Hepatocyte (in vitro differentiated cells): Measurements from ENCODE around the gene TYSND1. TPM values are rescaled to one million over a fixed set of nuclear protein-coding genes. Genes with fewer than 3 reads are reported as not detected.
"Not testable (repeated sequence)": the region's sequence is repeated elsewhere in the genome, so short reads cannot be mapped to it uniquely, and the experiment has no call there.

Experiments
- DNase-seq: peaks from one replicate; pipeline ENCODE4 v3.0.0-alpha.2; 2016; ENCODE audit warnings: low spot score
- H2AFZ ChIP-seq: fragments of 200-600 bp; sonication (generic); 2 replicates; pipeline ENCODE4 v1.6.0; 2016; ENCODE audit warnings: antibody characterized with exemption, mild to moderate bottlenecking
- H3K27ac ChIP-seq: fragments of 200-600 bp; sonication (generic); 2 replicates; pipeline ENCODE4 v1.5.1; 2016; ENCODE audit warnings: mild to moderate bottlenecking
- H3K27me3 ChIP-seq: fragments of 200-600 bp; sonication (generic); 2 replicates; pipeline ENCODE4 v1.6.1; 2016
- H3K36me3 ChIP-seq: fragments of 200-600 bp; sonication (generic); replicated peaks from 2 replicates; pipeline ENCODE4 v1.5.1; 2016; ENCODE audit warnings: low read depth; ENCODE audit not compliant: insufficient read depth
- H3K4me1 ChIP-seq: fragments of 200-600 bp; sonication (generic); 2 replicates; pipeline ENCODE4 v1.5.1; 2016; ENCODE audit warnings: mild to moderate bottlenecking, moderate library complexity; ENCODE audit not compliant: insufficient read depth
- H3K4me2 ChIP-seq: fragments of 200-600 bp; sonication (generic); 2 replicates; pipeline ENCODE4 v1.6.0; 2016
- H3K4me3 ChIP-seq: fragments of 200-600 bp; sonication (generic); 2 replicates; pipeline ENCODE4 v1.5.1; 2016; ENCODE audit warnings: mild to moderate bottlenecking
- H3K79me2 ChIP-seq: fragments of 200-600 bp; sonication (generic); 2 replicates; pipeline ENCODE4 v1.6.0; 2017; ENCODE audit warnings: mild to moderate bottlenecking
- H3K9me2 ChIP-seq: fragments of 200-600 bp; sonication (generic); replicated peaks from 2 replicates; pipeline ENCODE4 v1.6.0; 2017; ENCODE audit warnings: mild to moderate bottlenecking; ENCODE audit not compliant: insufficient read depth
- H3K9me3 ChIP-seq: fragments of 200-600 bp; sonication (generic); 2 replicates; pipeline ENCODE4 v1.5.1; 2016; ENCODE audit warnings: low read depth, mild to moderate bottlenecking
- H4K20me1 ChIP-seq: fragments of 200-600 bp; sonication (generic); 2 replicates; pipeline ENCODE4 v1.6.0; 2016; ENCODE audit warnings: mild to moderate bottlenecking; ENCODE audit not compliant: insufficient read depth, poor library complexity, severe bottlenecking
- EZH2 ChIP-seq: fragments of 200-600 bp; sonication (generic); IDR thresholded peaks from 2 replicates; pipeline ENCODE4 v1.6.1; 2016; ENCODE audit warnings: antibody characterized with exemption, mild to moderate bottlenecking, borderline replicate concordance
- EZH2phosphoT487 ChIP-seq: fragments of 200-600 bp; sonication (generic); IDR thresholded peaks from one replicate; pipeline ENCODE4 v1.6.1; 2018; ENCODE audit warnings: antibody characterized with exemption, mild to moderate bottlenecking, low read depth, moderate library complexity; ENCODE audit not compliant: unreplicated experiment, severe bottlenecking
- WGBS: methylation state at CpG from one replicate; pipeline ENCODE4 v1.1.6; 2016; ENCODE audit warnings: low lambda C conversion rate; ENCODE audit errors: missing lambda C conversion rate; 5-methylcytosine and 5-hydroxymethylcytosine counted together
- polyA plus RNA-seq: library from polyadenylated mRNA; unstranded; fragments of >200 nt; fragmentation: Nextera tagmentation; extraction: Ambion mirVana; gene quantifications from 2 replicates; pipeline ENCODE4 v1.2.1, GENCODE V29; 2016
- total RNA-seq: library from RNA; depleted of rRNA; stranded (reverse); fragments of >200 nt; gene quantifications from 2 replicates; pipeline ENCODE4 v1.2.3, GENCODE V29; 2014
- TF ChIP-seq, protein P1 (sequence below): fragments of 200-600 bp; sonication (generic); IDR thresholded peaks from 2 replicates; pipeline ENCODE4 v1.5.1; 2016; ENCODE audit warnings: antibody characterized with exemption, mild to moderate bottlenecking; ENCODE audit not compliant: poor library complexity

Gene TYSND1
- total and polyA plus RNA-seq, 2 experiments from 2014 or later: 12.6 to 22.0 TPM

DNA sequence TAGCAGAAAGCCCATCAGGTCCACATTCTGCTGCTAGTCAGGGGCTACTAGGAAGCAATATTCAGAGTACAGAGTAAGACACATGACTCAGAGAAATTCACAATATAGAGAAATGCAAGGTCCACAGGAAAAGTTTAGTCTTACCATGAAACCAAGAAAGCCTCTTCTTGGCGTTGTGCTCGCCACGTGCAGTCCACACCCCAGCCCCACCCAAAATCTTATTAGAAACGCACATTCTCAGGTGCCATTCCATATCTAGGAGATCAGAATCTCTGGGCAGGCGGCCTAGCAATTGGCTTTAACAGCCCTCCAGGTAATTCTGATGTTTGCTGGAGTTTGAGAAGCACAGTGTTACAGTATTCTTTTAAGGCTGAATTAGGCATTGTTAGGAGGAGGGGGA lies 39.6 kb upstream of the TYSND1 start:
- H3K27me3 ChIP-seq: peaks cover 3% of the 10 kb centered on the region
- no peak overlapping the region for H3K27ac ChIP-seq
- H2AFZ ChIP-seq: no peak overlapping the region
- 73% methylated on average over 5 of the region's 5 CpGs for WGBS
- H3K4me2 ChIP-seq: no peak overlapping the region
- H3K36me3 ChIP-seq: no peaks in the 10 kb centered on the region
- H3K9me2 ChIP-seq: no peaks in the 10 kb centered on the region
- no peak overlapping the region for H3K4me3 ChIP-seq
- no peaks in the 10 kb centered on the region for H4K20me1 ChIP-seq
- TF ChIP-seq, protein P1, sequence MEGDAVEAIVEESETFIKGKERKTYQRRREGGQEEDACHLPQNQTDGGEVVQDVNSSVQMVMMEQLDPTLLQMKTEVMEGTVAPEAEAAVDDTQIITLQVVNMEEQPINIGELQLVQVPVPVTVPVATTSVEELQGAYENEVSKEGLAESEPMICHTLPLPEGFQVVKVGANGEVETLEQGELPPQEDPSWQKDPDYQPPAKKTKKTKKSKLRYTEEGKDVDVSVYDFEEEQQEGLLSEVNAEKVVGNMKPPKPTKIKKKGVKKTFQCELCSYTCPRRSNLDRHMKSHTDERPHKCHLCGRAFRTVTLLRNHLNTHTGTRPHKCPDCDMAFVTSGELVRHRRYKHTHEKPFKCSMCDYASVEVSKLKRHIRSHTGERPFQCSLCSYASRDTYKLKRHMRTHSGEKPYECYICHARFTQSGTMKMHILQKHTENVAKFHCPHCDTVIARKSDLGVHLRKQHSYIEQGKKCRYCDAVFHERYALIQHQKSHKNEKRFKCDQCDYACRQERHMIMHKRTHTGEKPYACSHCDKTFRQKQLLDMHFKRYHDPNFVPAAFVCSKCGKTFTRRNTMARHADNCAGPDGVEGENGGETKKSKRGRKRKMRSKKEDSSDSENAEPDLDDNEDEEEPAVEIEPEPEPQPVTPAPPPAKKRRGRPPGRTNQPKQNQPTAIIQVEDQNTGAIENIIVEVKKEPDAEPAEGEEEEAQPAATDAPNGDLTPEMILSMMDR: no peak
- TF ChIP-seq EZH2phosphoT487: no peak
- no peak for TF ChIP-seq EZH2
- H3K4me1 ChIP-seq: peaks cover 3% of the 10 kb centered on the region
- H3K79me2 ChIP-seq: no peaks in the 10 kb centered on the region
- no peak for DNase-seq
- H3K9me3 ChIP-seq: no peaks in the 10 kb centered on the region

DNA sequence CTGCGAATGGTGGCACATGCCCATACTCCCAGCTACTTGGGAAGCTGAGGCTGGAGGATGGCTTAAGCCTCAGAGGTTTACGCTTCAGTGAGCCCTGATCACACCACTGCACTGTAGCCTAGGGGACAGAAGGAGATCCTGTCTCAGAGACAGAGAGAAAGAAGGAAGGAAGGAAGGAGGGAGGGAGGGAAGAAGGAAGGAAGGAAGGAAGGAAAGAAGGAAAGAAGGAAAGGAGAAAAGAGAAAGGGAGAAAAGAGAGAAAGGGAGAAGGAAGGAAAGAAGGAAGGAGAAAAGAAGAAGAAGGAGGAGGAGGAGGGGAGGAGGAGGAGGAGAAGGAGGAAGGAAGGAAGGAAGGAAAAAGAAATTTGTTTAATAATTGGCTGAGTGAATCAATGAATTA lies 36.8 kb upstream of the TYSND1 start:
- H3K4me3 ChIP-seq: no peak overlapping the region
- no peaks in the 10 kb centered on the region for H4K20me1 ChIP-seq
- no peak for DNase-seq
- H3K9me3 ChIP-seq: no peaks in the 10 kb centered on the region
- no peak overlapping the region for H3K4me2 ChIP-seq
- H3K79me2 ChIP-seq: no peaks in the 10 kb centered on the region
- H3K27ac ChIP-seq: no peak overlapping the region
- no peaks in the 10 kb centered on the region for H3K36me3 ChIP-seq
- 80% methylated on average over 2 of the region's 2 CpGs for WGBS
- H2AFZ ChIP-seq: no peak overlapping the region
- H3K4me1 ChIP-seq: no peaks in the 10 kb centered on the region
- H3K27me3 ChIP-seq: peaks cover 3% of the 10 kb centered on the region
- H3K9me2 ChIP-seq: no peaks in the 10 kb centered on the region
- TF ChIP-seq EZH2phosphoT487: no peak
- TF ChIP-seq EZH2: no peak

DNA sequence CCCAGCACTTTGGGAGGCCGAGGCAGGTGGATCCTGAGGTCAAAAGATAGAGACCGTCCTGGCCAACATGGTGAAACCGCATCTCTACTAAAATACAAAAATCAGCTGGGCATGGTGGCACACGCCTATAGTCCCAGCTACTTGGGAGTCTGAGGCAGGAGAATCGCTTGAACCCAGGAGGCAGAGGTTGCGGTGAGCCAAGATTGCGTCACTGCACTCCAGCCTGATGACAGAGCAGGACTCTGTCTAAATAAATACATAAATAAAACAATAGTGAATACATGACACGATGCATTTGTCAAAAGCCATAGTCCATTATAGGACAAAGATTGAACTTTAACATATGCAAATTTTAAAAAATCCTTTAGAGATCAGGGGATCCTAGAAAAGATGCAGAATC lies 32.7 kb upstream of the TYSND1 start:
- H4K20me1 ChIP-seq, H3K4me3 ChIP-seq, DNase-seq, H3K79me2 ChIP-seq, H3K4me2 ChIP-seq, H3K27me3 ChIP-seq, H2AFZ ChIP-seq, H3K36me3 ChIP-seq, H3K9me3 ChIP-seq, H3K4me1 ChIP-seq, H3K9me2 ChIP-seq, H3K27ac ChIP-seq: not testable (repeated sequence)
- WGBS: 95% methylated on average over 8 of the region's 8 CpGs

DNA sequence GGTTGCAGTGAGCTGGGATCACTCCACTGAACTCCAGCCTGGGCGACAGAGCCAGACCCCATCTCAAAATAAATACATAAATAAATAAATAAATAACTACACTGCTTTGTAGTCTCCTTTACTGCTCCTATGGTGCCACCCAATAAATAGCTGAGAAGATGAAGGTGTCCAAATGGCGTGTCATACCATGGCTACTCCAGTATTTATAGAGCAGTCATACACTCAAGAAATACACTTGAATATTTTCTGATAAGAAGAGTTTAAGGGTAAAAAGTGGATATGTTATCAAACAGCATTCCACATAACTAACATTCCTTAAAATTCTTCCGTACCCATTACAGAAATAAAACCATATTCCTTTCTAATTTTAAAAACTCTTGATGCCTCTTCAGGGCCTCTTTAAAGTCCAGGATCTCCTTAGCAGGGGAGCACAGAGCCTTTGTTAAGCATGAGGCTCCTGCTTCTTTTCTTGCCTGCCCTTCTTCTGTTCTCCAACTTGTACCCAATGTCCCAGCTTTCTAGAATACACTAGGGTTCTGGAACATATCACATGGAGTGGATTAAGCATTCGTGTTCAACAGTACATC lies 31.7 kb upstream of the TYSND1 start:
- Histone ChIP-seq H3K27me3 (no peaks in the 10 kb centered on the region), H3K79me2 (no peaks in the 10 kb centered on the region), H3K4me3 (no peak overlapping the region), H3K27ac (no peak overlapping the region), H3K4me1 (no peaks in the 10 kb centered on the region), H3K36me3 (no peaks in the 10 kb centered on the region), H2AFZ (no peak overlapping the region), H3K4me2 (no peak overlapping the region), H3K9me3 (no peaks in the 10 kb centered on the region), H4K20me1 (no peaks in the 10 kb centered on the region), H3K9me2 (no peaks in the 10 kb centered on the region)
- WGBS: 72% methylated on average over 4 of the region's 4 CpGs
- DNase-seq: no peak
- TF ChIP-seq, protein P1: no peak
- TF ChIP-seq EZH2: no peak
- no peak for TF ChIP-seq EZH2phosphoT487
